Measurements from ENCODE around the gene TBC1D16. TPM values are rescaled to one million over a fixed set of nuclear protein-coding genes. Genes with fewer than 3 reads are reported as not detected.

The TBC1D16 gene
- total RNA-seq, 4 donors from 2014 or later: 6.4 to 20.2 (median 11.5) TPM

GRCh38 chr17:79984877-79985276, 50.8 kb downstream of the TBC1D16 start:
- WGBS, 2 donors: 70 to 86% methylated on average over 6 to 7 of the region's 10 CpGs

GRCh38 chr17:79984045-79984840, 51.4 kb downstream of the TBC1D16 start:
- Histone ChIP-seq H3K4me1 (peaks cover 6 to 30% (median 10%) of the 10 kb centered on the region in 3 donors), H3K27ac (no peak overlapping the region), H3K9me3 (no peaks in the 10 kb centered on the region), H3K4me3 (no peak overlapping the region), H3K27me3 (no peaks in the 10 kb centered on the region), H3K36me3 (no peaks in the 10 kb centered on the region)
- intact Hi-C loops (cut with DNase I): loop anchor here (10.0 kb wide), 1 partner anchor 149 kb away; the partner anchor contains the start of gene CBX4
- 80 to 82% methylated on average over 2 of the region's 5 CpGs for WGBS, 2 donors
- no peak for TF ChIP-seq POLR2A (IDR thresholded peaks at IDR 0.05)
- no peak for DNase-seq

More at GRCh38 chr17:79984877-79985276, 50.8 kb downstream of the TBC1D16 start:
- Histone ChIP-seq H3K36me3 (no peaks in the 10 kb centered on the region), H3K27ac (no peak overlapping the region), H3K27me3 (no peaks in the 10 kb centered on the region), H3K9me3 (no peaks in the 10 kb centered on the region), H3K4me3 (no peak overlapping the region), H3K4me1 (peaks cover 6 to 31% (median 10%) of the 10 kb centered on the region in 3 donors)
- intact Hi-C loops (cut with DNase I): loop anchor here (10.0 kb wide), 1 partner anchor 150 kb away; the partner anchor contains the start of gene CBX4
- no peak for TF ChIP-seq POLR2A (IDR thresholded peaks at IDR 0.05)
- TF ChIP-seq, protein P1, sequence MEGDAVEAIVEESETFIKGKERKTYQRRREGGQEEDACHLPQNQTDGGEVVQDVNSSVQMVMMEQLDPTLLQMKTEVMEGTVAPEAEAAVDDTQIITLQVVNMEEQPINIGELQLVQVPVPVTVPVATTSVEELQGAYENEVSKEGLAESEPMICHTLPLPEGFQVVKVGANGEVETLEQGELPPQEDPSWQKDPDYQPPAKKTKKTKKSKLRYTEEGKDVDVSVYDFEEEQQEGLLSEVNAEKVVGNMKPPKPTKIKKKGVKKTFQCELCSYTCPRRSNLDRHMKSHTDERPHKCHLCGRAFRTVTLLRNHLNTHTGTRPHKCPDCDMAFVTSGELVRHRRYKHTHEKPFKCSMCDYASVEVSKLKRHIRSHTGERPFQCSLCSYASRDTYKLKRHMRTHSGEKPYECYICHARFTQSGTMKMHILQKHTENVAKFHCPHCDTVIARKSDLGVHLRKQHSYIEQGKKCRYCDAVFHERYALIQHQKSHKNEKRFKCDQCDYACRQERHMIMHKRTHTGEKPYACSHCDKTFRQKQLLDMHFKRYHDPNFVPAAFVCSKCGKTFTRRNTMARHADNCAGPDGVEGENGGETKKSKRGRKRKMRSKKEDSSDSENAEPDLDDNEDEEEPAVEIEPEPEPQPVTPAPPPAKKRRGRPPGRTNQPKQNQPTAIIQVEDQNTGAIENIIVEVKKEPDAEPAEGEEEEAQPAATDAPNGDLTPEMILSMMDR (IDR thresholded peaks at IDR 0.05): no peak
- DNase-seq: no peak

- no peak for DNase-seq
- TF ChIP-seq, protein P1 (IDR thresholded peaks at IDR 0.05): no peak
- TF ChIP-seq POLR2A (IDR thresholded peaks at IDR 0.05): no peak
- WGBS, 2 donors: 80 to 85% methylated on average over 13 to 14 of the region's 14 CpGs
- intact Hi-C loops (cut with DNase I): loop anchor here (10.0 kb wide), 1 partner anchor 149 kb away; the partner anchor contains the start of gene CBX4
- Histone ChIP-seq H3K4me1 (peaks cover 6 to 22% (median 10%) of the 10 kb centered on the region in 3 donors), H3K36me3 (peaks cover 0 to 3% (median 0%) of the 10 kb centered on the region in 3 donors), H3K4me3 (no peak overlapping the region), H3K27ac (no peak overlapping the region), H3K27me3 (no peaks in the 10 kb centered on the region), H3K9me3 (no peaks in the 10 kb centered on the region)
Measured at GRCh38 chr17:79983456-79983855, 52.2 kb downstream of the TBC1D16 start.

DNA sequence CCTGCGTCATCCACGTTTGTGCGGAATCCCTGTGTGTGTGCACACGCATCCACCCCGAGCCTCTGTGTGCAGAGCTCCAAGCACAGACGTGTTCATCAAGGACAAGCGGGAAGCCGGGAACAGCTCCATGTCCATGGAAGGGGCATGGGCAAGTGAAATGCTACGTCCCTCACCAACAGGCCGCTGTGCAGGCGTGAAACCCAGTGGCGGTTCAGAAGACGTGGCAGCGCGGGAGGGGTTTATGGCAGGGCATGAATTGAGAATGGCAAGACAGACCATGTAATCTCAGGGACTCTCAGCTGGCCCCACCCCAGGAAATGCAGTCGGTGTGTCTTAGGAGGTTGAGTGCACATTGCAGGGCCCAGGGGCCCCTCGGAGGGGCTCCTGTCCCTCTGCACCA, 52.7 kb downstream of the TBC1D16 start:
- peaks cover 5 to 17% (median 6%) of the 10 kb centered on the region in 3 donors for H3K4me1 ChIP-seq
- H3K27ac ChIP-seq: no peak overlapping the region
- 89 to 90% methylated on average over 10 to 11 of the region's 17 CpGs for WGBS, 2 donors
- H3K9me3 ChIP-seq: no peaks in the 10 kb centered on the region
- intact Hi-C loops (cut with DNase I): loop anchor here (10.0 kb wide), 1 partner anchor 148 kb away; the partner anchor contains the start of gene CBX4
- no peak overlapping the region for H3K4me3 ChIP-seq
- no peak for DNase-seq
- H3K36me3 ChIP-seq: peaks cover 0 to 8% (median 0%) of the 10 kb centered on the region in 3 donors
- H3K27me3 ChIP-seq: no peaks in the 10 kb centered on the region
- TF ChIP-seq, protein P1 (IDR thresholded peaks at IDR 0.05): no peak
- no peak for TF ChIP-seq POLR2A (IDR thresholded peaks at IDR 0.05)

GRCh38 chr17:79981661-79982101, 54.0 kb downstream of the TBC1D16 start:
- WGBS, 2 donors: 84 to 95% methylated on average over 5 to 14 of the region's 23 CpGs
- TF ChIP-seq, protein P1 (IDR thresholded peaks at IDR 0.05): no peak
- no peak for TF ChIP-seq POLR2A (IDR thresholded peaks at IDR 0.05)
- Histone ChIP-seq H3K27ac (no peak overlapping the region), H3K4me1 (peaks cover 0 to 4% (median 0%) of the 10 kb centered on the region in 3 donors), H3K36me3 (peaks cover 0 to 12% (median 0%) of the 10 kb centered on the region in 3 donors), H3K9me3 (no peaks in the 10 kb centered on the region), H3K27me3 (no peaks in the 10 kb centered on the region), H3K4me3 (no peak overlapping the region)
- DNase-seq: no peak
- intact Hi-C loops (cut with DNase I): loop anchor here (10.0 kb wide), 1 partner anchor 147 kb away; the partner anchor contains the start of gene CBX4

Data from esophagus squamous epithelium (tissue), 5 donors.